GM21576 (cell line): ENCODE measurements around the gene TRPV2.
"Not testable (repeated sequence)": the region's sequence is repeated elsewhere in the genome, so short reads cannot be mapped to it uniquely, and the experiment has no call there.

Experiments
- ATAC-seq: cut with Tn5 transposase; IDR thresholded peaks from one replicate; pipeline ENCODE4 v1.9.1; 2021; ENCODE audit warnings: mild to moderate bottlenecking, moderate library complexity; ENCODE audit not compliant: unreplicated experiment

Gene TRPV2

DNA sequence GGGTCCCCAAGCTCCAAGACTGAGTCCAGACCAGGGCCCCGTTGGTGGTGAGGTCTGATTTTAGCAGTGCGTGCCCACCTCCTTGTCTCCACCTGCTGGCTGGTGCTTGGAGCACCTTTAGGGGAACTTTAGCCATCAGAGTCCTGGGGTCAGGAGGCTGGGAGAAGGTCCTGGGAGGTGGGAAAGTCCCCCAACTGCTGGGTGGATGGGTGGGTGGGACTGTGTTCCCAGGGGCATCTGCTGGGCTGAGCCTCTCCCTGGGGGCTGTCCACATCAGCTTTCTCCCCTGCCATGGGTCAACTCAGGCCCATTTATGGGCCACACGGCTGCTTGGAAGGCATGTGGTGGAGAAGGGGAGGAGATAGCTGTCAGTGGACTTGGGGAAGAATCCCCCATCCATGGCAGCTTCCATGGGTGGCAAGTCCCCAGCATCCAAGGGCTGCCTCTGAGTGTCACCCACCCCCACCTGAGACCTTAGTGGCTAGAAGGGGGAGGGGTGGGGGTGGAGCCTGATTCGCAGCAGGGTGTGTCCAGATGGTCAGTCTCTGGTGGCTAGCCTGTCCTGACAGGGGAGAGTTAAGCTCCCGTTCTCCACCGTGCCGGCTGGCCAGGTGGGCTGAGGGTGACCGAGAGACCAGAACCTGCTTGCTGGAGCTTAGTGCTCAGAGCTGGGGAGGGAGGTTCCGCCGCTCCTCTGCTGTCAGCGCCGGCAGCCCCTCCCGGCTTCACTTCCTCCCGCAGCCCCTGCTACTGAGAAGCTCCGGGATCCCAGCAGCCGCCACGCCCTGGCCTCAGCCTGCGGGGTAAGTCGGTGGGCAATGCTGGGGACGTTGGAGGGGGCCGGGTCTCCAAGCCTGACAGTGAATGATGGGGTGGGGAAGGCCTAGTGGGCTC, at the start of gene TRPV2:
TSS of gene TRPV2 (plus strand) at position 541 of the 894 bp plus-strand sequence. CDS start 2,098 bp downstream, outside the sequence.
- ATAC-seq = peak; percentile 43

GRCh38 chr17:16371742-16372141, 43.6 kb upstream of the TRPV2 start:
- no peak for ATAC-seq

DNA sequence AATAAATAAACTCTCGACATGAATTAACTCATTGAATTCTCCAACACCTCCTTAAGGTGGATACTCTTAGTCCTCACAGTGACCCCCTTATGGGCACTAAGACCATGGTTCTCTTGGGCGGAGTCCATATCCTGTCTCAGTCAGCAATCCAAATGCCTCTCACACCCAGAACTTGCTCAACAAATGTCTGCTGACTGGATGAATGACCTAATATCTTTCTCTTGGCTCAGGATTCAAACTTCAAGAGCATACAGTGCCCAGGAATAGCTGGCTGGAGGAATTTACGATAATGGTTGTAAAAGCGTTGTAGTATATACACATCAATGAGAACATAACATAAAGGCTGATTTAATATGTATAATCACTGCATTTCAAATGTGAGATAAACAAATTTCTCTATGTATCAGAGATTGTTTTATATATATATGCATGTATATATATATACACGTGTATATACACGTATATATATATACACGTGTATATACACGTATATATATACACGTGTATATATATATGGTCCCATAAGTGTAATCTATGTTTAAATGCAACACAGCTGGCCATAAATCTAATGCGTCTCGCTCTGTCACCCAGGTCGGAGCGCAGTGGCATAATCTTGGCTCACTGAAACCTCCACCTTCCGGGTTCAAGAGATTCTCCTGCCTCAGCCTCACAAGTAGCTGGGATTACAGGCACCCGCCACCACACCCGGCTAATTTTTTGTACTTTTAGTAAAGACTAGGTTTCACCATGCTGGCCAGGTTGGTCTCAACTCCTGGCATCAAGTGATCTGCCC, 41.0 kb upstream of the TRPV2 start:
- no peak for ATAC-seq

DNA sequence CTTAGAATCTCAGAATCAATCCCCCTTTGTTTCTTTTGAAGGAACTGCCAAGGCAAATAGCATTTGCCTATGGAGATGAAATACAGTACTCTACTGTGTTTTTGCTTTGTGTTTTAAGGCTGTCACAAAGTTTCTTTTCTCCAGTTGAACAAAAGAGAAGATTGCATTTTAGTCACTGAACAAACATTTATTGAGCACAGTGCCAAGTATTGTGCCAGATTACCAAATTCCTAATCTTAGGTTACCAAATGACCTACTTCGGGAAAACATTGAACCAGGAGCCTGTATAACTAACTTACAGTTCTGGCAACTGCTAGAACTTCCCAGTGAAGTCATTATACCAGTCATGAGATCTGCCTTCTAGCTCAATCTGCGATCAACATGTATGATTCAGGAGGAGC, 37.4 kb upstream of the TRPV2 start:
- no peak for ATAC-seq

- ATAC-seq = no peak
These were observed 36.6 kb upstream of the TRPV2 start for GRCh38 chr17:16378636-16379282.

DNA sequence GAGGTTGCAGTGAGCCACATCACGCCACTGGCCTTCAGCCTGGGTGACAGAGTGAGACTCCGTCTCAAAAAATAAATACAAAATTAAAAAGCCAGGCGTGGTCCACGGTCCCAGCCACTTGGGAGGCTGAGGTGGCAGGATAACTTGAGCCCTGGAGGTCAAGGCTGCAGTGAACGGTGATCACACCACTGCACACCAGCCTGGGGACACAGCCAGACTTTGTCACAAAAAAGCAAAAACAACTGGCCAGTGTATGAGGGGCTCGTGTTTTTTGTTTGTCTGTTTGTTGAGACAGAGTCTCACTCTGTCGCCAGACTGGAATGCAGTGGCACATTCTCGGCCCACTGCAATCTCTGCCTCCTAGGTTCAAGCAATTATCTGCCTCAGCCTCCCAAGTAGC, 35.7 kb upstream of the TRPV2 start:
- ATAC-seq = no peak

GRCh38 chr17:16380640-16381495, 34.5 kb upstream of the TRPV2 start, which contains the start of gene UBB:
TSS of gene UBB (plus strand) at chr17:16381091. CDS start at chr17:16381908, 817 bp downstream.
- ATAC-seq = peak; percentile 87

GRCh38 chr17:16381496-16381820, 33.9 kb upstream of the TRPV2 start:
- ATAC-seq = no peak

- no peak for ATAC-seq
These were observed 32.2 kb upstream of the TRPV2 start for GRCh38 chr17:16383216-16383615.

- ATAC-seq = no peak
These were observed 31.5 kb upstream of the TRPV2 start for GRCh38 chr17:16383772-16384287.

DNA sequence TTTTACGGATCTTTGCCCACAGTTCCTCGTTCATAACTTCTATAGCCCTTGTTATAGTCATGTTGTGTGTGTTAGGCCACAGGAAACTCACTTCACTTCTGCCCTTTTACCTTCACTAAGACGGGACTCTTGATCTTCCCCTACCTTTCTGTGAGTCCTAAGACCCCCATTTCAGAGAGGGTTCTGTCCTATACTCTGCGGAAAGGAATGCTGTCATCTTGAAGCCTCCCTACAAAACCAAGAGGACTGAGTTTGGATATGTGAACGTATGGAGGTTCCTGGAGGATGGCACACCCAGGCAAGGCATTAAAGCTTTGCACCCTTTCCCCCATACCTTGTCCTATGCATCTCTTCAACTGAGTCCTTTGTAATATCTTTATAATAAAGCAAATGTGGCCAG, 30.8 kb upstream of the TRPV2 start:
- ATAC-seq = no peak

- ATAC-seq = not testable (repeated sequence)
These were observed 29.3 kb upstream of the TRPV2 start for GRCh38 chr17:16386126-16386507.

GRCh38 chr17:16391451-16391850, 23.9 kb upstream of the TRPV2 start:
- ATAC-seq = no peak

DNA sequence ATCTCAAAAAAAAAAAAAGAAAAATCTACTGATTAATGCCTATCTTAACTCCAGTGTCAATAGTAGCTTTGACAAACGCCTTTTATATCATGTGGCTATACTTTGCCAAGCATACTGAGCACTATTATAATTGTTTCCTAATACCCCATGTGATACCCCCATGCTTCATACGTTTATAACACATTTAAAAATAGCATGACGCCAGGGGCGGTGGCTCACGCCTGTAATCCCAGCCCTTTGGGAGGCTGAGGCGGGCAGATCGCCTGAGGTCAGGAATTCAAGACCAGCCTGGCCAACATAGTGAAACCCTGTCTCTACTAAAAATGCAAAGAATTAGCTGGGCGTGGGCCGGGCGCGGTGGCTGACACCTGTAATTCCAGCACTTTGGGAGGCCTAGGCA, 22.9 kb upstream of the TRPV2 start:
- not testable (repeated sequence) for ATAC-seq

GRCh38 chr17:16395887-16396286, 19.5 kb upstream of the TRPV2 start:
- not testable (repeated sequence) for ATAC-seq

DNA sequence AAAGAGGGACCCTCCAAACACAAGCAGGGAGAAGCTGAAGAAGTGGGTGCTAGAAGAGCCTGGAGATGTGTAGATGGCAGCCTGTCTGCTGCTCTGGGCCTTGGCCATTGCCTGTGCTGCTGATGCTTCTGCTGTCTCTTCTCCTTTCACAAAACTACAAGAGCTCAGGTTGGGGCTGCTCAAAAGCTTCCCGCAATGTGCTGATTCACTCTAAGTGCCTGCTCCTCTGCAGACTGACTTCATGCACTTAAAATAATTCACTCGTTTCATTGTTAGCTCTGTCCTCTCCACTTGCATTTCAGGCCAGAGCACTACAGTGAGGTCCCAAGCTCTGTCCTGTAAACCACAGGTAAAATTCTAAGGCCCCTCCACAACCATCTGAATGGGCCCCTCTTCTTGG, 18.7 kb upstream of the TRPV2 start:
- not testable (repeated sequence) for ATAC-seq

DNA sequence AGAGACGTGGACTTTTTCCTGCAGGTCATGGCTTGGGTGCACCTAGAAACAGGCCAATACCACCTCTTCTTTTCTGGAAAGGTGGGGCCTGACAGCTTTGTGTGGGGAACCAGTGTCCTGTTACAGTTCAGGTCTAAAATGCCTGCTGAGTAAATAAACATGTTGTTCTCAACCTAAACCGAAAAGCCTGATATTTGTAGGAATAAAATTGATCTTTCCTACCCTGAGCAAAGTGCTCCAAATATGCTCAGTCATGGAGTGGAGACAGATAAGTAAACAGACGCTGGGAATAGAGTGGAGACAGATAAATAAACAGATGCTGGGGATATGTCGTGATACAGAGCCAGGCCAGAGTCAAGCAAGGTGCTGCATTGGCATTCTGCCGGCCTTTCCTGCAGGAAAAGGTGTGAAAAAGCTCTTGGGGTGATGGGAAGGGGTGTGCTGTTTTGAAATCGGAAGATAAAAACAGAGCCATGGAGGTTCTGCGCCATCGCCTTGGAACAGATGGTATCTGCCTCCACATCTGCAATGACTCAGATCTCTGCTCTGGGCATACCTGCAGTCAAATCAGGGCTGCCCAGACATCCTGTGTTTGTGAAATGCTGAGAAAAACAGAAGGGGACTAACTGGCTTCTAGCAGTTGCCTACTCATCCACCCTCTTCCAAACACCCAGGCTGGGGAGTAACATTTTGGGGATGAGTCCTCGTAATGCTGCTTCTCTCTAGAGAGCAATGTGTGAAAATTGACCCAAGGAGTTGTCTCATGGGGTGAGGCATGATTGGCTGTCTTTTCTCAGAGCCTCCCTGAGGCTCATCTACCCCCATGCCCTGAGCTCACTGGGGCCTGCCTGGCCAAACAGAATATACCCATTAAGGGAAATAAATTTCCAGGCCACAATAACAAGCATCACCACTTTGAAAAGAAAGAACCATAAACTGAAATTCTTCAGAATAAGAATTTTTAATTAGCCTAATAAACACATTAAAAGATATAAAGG, 16.8 kb upstream of the TRPV2 start:
- ATAC-seq = peak; percentile 85

GRCh38 chr17:16403847-16404246, 11.5 kb upstream of the TRPV2 start:
- ATAC-seq = not testable (repeated sequence)
